AG09319 (cell line): ENCODE data around the gene ZDHHC9.

Source experiments
- DNase-seq: peaks from one replicate; pipeline ENCODE4 v3.0.0-alpha.2; 2010; ENCODE audit warnings: low read depth; ENCODE audit errors: extremely low read depth
- CTCF ChIP-seq: IDR thresholded peaks from 2 replicates; pipeline ENCODE4 v1.5.1; 2011; ENCODE audit warnings: low read depth, mild to moderate bottlenecking, inconsistent platforms, low read length, moderate library complexity

ZDHHC9 gene

GRCh38 chrX:129768586-129769466 is 74.9 kb downstream of the ZDHHC9 start:
- no peak for DNase-seq
- no peak for TF ChIP-seq CTCF

GRCh38 chrX:129768186-129768585 is 75.5 kb downstream of the ZDHHC9 start:
- no peak for DNase-seq
- TF ChIP-seq CTCF, result no peak

GRCh38 chrX:129763666-129764065 is 80.0 kb downstream of the ZDHHC9 start:
- DNase-seq, result no peak
- TF ChIP-seq CTCF, result no peak

- no peak for DNase-seq
- TF ChIP-seq CTCF, result no peak
Measured at GRCh38 chrX:129762448-129762847, 81.2 kb downstream of the ZDHHC9 start.

GRCh38 chrX:129761596-129761995 is 82.1 kb downstream of the ZDHHC9 start:
- no peak for DNase-seq
- no peak for TF ChIP-seq CTCF

- TF ChIP-seq CTCF, result no peak
- no peak for DNase-seq
Measured at GRCh38 chrX:129760981-129761380, 82.7 kb downstream of the ZDHHC9 start.

GRCh38 chrX:129760155-129760554 is 83.5 kb downstream of the ZDHHC9 start:
- no peak for DNase-seq
- no peak for TF ChIP-seq CTCF
